HepG2 (cell line): ENCODE measurements around the gene C20orf144. TPM values are rescaled to one million over a fixed set of nuclear protein-coding genes. Genes with fewer than 3 reads are reported as not detected.

Source experiments
- ATF7-NPFF ChIP-seq: sonication (generic); formaldehyde crosslinking; IDR thresholded peaks from 2 replicates; pipeline ENCODE4 v1.8.1; 2023; ENCODE audit warnings: mild to moderate bottlenecking, low read depth, missing genetic modification reagents, moderate library complexity
- HHEX ChIP-seq: IDR thresholded peaks from 2 replicates; pipeline ENCODE4 v1.6.1; 2016; ENCODE audit warnings: control low read depth
- IKZF4 ChIP-seq: sonication (generic); formaldehyde crosslinking; IDR thresholded peaks from 2 replicates; pipeline ENCODE4 v1.5.1; 2020; ENCODE audit warnings: borderline replicate concordance, mild to moderate bottlenecking, low read depth, missing genetic modification reagents; ENCODE audit errors: not compliant biosample characterization
- PBX2 ChIP-seq: IDR thresholded peaks from 2 replicates; pipeline ENCODE4 v1.6.1; 2016; ENCODE audit warnings: control low read depth
- POGZ ChIP-seq: sonication (generic); formaldehyde crosslinking; IDR thresholded peaks from 2 replicates; pipeline ENCODE4 v1.4.0; 2020; ENCODE audit warnings: mild to moderate bottlenecking, missing genetic modification reagents
- SKI ChIP-seq: fragments of 450-650 bp; IDR thresholded peaks from one replicate; pipeline ENCODE4 v1.6.1; 2018; ENCODE audit warnings: mild to moderate bottlenecking; ENCODE audit not compliant: partially characterized antibody
- SKIL ChIP-seq: sonication (generic); formaldehyde crosslinking; IDR thresholded peaks from 2 replicates; pipeline ENCODE4 v1.8.0; 2022; ENCODE audit warnings: missing genetic modification reagents, mild to moderate bottlenecking, moderate library complexity, borderline replicate concordance
- SRF ChIP-seq: IDR thresholded peaks from 2 replicates; pipeline ENCODE4 v1.6.1; 2011; ENCODE audit warnings: mild to moderate bottlenecking, low read depth, low read length, moderate library complexity
- ZBTB40 ChIP-seq, 2 experiments: fragments of 450-650 bp in 1 of 2; sonication (generic) in 1 of 2; formaldehyde crosslinking in 1 of 2; IDR thresholded peaks; 2 replicates each; pipeline versions ENCODE4 v1.6.1 to v1.8.0; 2016 to 2022; ENCODE audit warnings: antibody characterized with exemption in 1 of 2, mild to moderate bottlenecking in 1 of 2, missing genetic modification reagents in 1 of 2
- ZFP36L1 ChIP-seq: sonication (generic); formaldehyde crosslinking; IDR thresholded peaks from 2 replicates; pipeline ENCODE4 v1.8.0; 2022; ENCODE audit warnings: mild to moderate bottlenecking, missing genetic modification reagents, moderate library complexity
- ZNF18 ChIP-seq: sonication (generic); formaldehyde crosslinking; IDR thresholded peaks from 2 replicates; pipeline ENCODE4 v1.8.0; 2022; ENCODE audit warnings: mild to moderate bottlenecking, missing genetic modification reagents; ENCODE audit not compliant: insufficient replicate concordance
- ZNF264 ChIP-seq: sonication (generic); formaldehyde crosslinking; IDR thresholded peaks from 2 replicates; pipeline ENCODE4 v1.4.0; 2020; ENCODE audit warnings: missing genetic modification reagents
- ZNF430 ChIP-seq: sonication (generic); formaldehyde crosslinking; IDR thresholded peaks from 2 replicates; pipeline ENCODE4 v1.9.0; 2021; ENCODE audit warnings: mild to moderate bottlenecking, missing genetic modification reagents
- ZNF564 ChIP-seq: sonication (generic); formaldehyde crosslinking; IDR thresholded peaks from 2 replicates; pipeline ENCODE4 v1.8.1; 2023; ENCODE audit warnings: mild to moderate bottlenecking, missing genetic modification reagents
- ZNF572 ChIP-seq: sonication (generic); formaldehyde crosslinking; IDR thresholded peaks from 2 replicates; pipeline ENCODE4 v1.5.1; 2020; ENCODE audit warnings: mild to moderate bottlenecking, missing genetic modification reagents
- ZNF883 ChIP-seq: sonication (generic); formaldehyde crosslinking; IDR thresholded peaks from 2 replicates; pipeline ENCODE4 v1.5.1; 2020; ENCODE audit warnings: mild to moderate bottlenecking, missing genetic modification reagents; ENCODE audit errors: not compliant biosample characterization
- polyA plus RNA-seq, 8 experiments: library from polyadenylated mRNA; depleted of rRNA in 3 of 8; stranded (reverse) in 7 of 8; unstranded in 1 of 8; fragments of >200 nt; fragmentation: Illumina TruSeq in 4 of 8; extraction: Trizol in 4 of 8; gene quantifications; 2 replicates each; pipeline versions ENCODE4 v1.2.1 to v1.2.3, GENCODE V29; 2011 to 2016; ENCODE audit warnings: low read depth in 4 of 8, missing spikeins in 1 of 8, mixed read lengths in 1 of 8; ENCODE audit not compliant: insufficient read depth in 1 of 8
- total RNA-seq, 5 experiments: library from RNA; depleted of rRNA; stranded (reverse); fragments of >200 nt; fragmentation: Illumina TruSeq; extraction: Trizol; gene quantifications; 2 replicates each; pipeline ENCODE4 v1.2.3, GENCODE V29; 2016; ENCODE audit warnings: low read depth in 1 of 5

The C20orf144 gene
- total and polyA plus RNA-seq, 2 of the 13 experiments (the other 11 are each of a cell fraction or from before 2014, with no cell fraction given), result 0.09 to 0.16 TPM

- TF ChIP-seq IKZF4, result peak; percentile 31
- TF ChIP-seq SKIL, result no peak
- TF ChIP-seq ATF7-NPFF (CRISPR knock-in tag), result no peak
- no peak for TF ChIP-seq ZNF572 (CRISPR knock-in tag)
- TF ChIP-seq ZNF18 (CRISPR knock-in tag), result peak; percentile 6
- no peak for TF ChIP-seq HHEX (CRISPR knock-in tag)
- TF ChIP-seq SRF, result no peak
- no peak for TF ChIP-seq ZFP36L1 (CRISPR knock-in tag)
- no peak for TF ChIP-seq ZNF564 (CRISPR knock-in tag)
- TF ChIP-seq POGZ (CRISPR knock-in tag), result no peak
- no peak for TF ChIP-seq SKI
- no peak for TF ChIP-seq ZNF264
- peak; percentile 59 for TF ChIP-seq ZNF883 (CRISPR knock-in tag)
- no peak for TF ChIP-seq ZNF430 (CRISPR knock-in tag)
- no peak for TF ChIP-seq PBX2 (CRISPR knock-in tag)
- no peak for TF ChIP-seq ZBTB40 (IDR thresholded peaks at IDR 0.05)
- TF ChIP-seq ZBTB40 (CRISPR knock-in tag; IDR thresholded peaks at IDR 0.05), result no peak
Measured at GRCh38 chr20:33662172-33662571, at the start of gene C20orf144 (continued).
